NCI-H82 (cell line): ENCODE data around the gene ADGRF1.

Experiments used
- DNase-seq: peaks from one replicate; lab custom pipeline; 2025; lab: John Stamatoyannopoulos, UW

The ADGRF1 gene

DNA sequence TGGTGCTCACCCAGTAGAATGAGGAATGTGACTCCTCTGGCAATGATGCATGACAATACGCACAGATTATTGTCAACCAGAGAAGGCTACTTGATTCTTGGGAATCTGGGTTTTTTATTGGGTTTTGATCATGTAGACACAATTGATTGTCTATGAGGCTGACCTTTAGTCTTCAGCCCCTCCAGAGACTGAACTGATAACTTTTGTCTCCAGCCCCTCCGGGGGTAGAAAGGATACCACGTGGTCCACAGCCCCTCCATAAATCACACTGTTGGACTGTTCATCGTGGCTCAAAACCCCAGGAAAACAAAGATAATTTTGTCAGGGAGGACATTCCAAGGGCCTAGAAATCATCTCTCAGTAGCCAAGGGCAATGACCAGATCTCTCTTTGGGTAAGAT is 62.9 kb downstream of the ADGRF1 start:
- no peak for DNase-seq

DNA sequence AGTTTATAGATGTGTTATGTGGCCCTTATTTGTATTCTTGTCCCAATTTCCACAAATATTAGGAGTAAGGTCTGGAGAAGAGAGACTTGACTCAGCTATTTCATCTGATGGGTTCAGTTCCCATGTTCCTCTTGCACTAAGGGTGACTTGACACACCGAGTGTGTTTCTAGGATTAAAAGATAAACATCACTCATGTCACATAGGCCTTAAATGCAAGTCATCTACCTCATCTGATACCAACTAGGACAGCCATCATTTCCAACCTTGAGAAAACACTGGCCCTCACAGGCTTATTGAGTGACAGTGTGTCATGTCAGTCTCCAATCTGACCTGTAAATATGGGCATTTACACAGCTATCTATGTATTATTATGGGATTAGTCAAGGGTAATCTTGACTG is 67.3 kb downstream of the ADGRF1 start:
- no peak for DNase-seq

GRCh38 chr6:46973029-46973428 is 69.1 kb downstream of the ADGRF1 start:
- DNase-seq = no peak

DNA sequence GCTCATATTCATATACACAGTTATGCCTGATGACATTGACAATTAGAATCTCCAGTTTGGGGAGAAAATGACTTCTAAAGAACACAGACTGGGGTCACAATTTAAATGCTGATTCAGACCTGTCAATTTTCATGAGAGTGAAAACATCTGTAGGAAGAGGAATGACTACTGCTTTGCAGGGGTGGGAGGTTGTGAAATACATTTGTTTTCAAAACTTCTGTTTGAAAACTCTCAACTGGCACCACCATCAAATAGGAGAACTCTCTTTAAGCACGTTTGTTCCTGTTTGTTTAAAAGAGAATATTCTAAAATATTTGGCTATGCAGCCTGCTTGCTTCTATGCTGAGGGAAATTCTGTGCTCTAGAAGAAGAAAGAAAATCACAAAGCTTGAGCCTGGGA is 69.6 kb downstream of the ADGRF1 start:
- no peak for DNase-seq

DNA sequence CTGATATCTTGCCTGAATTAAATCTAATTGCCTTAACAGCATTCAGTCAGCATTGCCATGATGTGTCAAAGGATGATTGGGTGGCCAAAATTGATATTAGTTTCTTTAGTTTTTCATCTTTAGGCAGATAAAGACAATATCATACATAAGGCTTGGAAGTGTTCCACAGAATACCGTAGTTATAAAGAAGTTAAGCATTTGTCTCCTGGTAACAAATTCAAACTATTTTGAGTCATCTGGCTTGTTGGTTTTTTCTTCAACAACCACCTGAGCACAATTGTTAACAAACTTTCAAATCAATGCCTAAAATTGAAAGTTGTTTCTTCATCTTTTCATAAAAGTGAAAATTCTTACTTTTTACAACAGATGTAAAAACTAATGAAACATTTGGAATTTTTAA is 72.9 kb downstream of the ADGRF1 start:
- DNase-seq = no peak

DNA sequence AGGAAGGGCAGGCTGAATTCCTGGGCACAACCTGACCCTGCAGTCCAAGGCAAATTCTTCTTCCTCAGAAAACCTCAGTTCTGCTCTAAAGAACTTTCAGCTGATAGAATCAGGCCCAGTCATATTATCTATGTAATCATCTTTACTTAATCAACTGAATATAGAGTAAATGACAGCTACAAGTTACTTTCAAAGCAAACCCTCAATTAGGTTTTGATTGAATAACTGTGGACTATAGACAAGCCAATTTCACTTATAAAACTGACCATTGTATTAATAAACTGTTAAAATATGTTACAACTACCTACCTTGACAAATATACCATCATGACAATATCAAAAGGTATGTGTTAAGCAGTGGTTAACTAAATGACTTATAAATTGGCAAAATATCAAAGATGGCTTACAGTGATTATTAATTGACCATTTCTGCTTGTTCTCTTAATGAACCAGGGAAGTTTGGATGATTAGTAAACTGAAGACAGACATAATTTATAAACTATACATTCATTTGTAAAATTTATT is 74.2 kb downstream of the ADGRF1 start:
- no peak for DNase-seq

- no peak for DNase-seq
Observed at GRCh38 chr6:46964716-46965519, 77.2 kb downstream of the ADGRF1 start.

DNA sequence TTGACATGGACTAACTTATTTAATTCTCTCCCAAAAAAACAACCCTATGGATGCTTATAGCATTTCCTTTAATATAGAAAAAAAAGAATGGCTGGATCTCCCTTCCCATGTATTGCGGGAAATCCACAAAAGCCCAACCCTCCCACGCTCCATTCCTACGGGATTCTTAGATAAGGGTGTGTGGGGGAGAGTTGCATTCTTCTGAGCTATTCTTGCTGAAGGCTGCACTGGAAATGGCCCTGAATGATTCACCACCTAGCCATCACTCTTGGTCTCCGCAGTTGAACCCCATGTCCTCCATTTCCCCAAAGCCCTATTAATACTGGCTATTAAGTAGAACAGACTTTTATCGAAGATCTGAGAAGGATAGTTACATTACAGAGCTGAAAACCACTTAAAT is 78.5 kb downstream of the ADGRF1 start:
- no peak for DNase-seq

GRCh38 chr6:46963039-46963438 is 79.1 kb downstream of the ADGRF1 start:
- no peak for DNase-seq

DNA sequence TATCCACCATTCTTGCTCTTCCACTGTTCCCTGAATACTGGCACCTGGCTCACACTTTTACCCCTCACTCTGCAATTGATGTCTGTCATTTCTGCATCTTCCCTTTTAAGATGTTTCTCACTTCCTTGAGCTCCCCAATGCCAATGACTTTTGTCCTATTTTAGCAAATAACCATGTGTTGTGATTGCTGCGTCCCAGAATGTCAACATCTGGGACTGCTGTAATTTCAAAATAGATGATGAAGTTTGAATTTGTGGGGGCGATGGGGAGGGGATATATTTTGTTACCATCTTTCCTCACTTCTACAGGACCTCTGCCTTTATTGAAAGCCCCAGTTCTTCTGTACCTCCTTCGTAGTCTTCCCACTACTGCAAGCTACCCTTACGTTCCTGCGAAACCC is 80.4 kb downstream of the ADGRF1 start:
- DNase-seq = no peak

GRCh38 chr6:46961232-46961631 is 80.9 kb downstream of the ADGRF1 start:
- no peak for DNase-seq

DNA sequence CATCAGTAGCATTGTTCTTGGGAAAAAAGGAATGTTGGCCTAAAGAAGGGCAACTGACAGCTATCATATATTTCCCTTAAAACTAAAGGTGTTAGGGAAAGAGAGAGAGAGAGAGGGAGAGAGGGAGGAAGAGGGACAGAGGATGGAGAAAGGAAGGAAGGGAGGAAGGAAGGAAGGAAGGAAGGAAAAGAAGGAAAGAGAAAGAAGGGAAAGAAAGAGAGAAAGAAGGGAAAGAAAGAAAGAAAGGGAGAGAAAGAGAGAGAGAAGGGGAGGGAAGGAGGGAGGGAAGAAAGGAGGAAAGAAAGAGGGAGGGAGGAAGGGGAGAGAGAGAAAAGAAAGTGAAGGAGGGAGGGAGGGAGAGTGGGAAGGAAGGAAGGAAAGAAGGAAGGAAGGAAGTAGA is 82.7 kb downstream of the ADGRF1 start:
- DNase-seq = no peak

DNA sequence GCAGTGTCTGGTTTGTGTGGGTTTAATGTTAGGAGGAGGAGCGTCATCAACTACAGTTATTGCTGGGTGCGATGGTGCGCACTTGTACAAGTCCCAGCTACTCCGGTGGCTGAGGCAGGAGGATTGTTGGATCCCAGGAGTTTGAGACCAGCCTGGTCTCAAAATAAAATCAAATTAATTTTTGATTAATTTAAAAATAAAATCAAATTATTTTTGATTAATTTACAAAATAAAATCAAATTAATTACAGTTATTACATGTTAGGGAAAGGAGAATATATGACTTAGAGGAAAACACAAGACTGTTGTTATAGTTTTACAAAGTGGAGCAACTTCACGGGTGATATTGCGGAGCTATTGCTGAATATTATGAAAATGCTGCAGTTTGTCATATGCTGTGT is 85.7 kb downstream of the ADGRF1 start:
- DNase-seq = no peak

DNA sequence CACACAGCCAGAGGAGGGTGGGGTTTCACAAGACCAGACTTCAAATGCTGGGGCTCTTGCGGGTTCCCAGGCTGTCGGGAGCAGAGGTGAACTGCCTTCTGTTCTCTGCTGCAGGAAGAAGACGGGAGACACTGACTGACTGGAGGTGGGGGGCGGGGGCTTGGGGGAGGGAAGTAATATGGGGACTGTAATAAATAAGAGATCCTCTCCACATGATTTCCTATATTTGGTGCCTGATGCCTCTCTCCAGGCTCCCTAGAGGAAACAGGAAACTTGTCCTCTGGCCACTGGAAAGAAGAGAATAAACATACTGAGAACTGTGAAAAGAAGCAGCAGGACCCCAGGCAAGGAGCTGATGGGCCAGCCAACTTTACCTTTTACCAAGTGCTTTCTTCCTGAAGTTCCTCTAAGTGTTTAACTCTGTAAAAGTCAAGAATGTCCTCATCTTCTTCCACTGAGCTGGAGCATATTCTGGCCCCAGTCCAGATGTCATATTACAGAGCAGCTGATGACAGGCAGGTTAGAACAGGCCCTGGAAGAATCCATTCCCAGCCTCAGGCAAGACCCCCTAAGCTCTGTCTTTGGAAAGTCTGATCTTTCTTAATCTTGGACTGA is 87.2 kb downstream of the ADGRF1 start:
- DNase-seq = no peak

DNA sequence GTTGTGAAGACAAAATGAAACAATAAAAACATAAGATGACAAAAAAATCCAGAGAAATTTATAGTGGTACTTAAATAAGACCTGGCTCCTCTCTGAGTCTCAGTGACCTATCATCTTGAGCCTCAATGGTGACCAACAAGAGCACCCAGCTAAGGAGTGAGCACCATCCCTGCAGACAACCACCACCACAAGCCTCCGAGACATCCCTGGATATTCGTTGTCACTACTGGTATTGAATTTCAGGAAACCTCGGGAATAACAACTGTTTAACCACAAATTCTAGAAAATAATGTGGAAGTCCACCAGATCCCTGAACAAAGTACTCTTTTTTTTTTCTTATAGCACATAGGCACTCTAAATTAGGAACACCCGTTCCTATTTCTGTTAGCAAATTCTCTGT is 88.2 kb downstream of the ADGRF1 start:
- DNase-seq = no peak

- DNase-seq = no peak
Observed at GRCh38 chr6:46949632-46950280, 92.4 kb downstream of the ADGRF1 start.

DNA sequence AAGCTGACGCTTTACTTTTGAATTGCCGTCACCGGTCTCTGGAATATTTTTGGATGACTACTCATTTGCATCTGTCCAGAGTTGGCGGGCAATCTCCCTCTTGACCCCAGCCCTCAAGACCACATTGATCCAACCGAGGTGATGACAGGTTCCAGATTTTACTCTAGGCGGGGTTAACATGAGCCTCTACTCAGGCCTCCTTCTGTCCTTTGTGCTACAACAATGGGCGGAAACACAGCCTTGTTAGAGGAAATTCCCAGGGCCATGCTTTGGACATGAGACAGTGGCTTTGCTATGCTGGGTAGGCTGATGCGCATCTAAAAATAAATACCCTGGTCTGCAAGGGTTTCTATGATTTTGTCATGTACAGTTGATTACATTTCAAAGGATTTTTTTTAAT is 93.4 kb downstream of the ADGRF1 start:
- no peak for DNase-seq
